Bronchial epithelial cell (primary cell): ENCODE measurements around the gene TSPO. TPM values are rescaled to one million over a fixed set of nuclear protein-coding genes. Genes with fewer than 3 reads are reported as not detected.

Source experiments
- DNase-seq: peaks from one replicate; pipeline ENCODE4 v3.0.0-alpha.2; 2010; ENCODE audit warnings: low read depth
- FAIRE-seq: peaks from 2 replicates; lab custom pipeline; 2011; peaks lifted over from hg19 to GRCh38; lab: Jason Lieb, UNC
- H3K27me3 ChIP-seq: 2 replicates; pipeline ENCODE4 v1.5.1; 2011; ENCODE audit warnings: low read length; ENCODE audit not compliant: control insufficient read depth, insufficient read depth
- H3K36me3 ChIP-seq: 2 replicates; pipeline ENCODE4 v1.5.1; 2011; ENCODE audit warnings: low read length; ENCODE audit not compliant: control insufficient read depth, insufficient read depth
- H3K4me3 ChIP-seq: 2 replicates; pipeline ENCODE4 v1.5.1; 2011; ENCODE audit warnings: mild to moderate bottlenecking, low read depth, low read length, control low read depth
- CTCF ChIP-seq: IDR thresholded peaks from 2 replicates; pipeline ENCODE4 v1.5.1; 2011; ENCODE audit warnings: mild to moderate bottlenecking, moderate library complexity, low read length, control low read depth, inconsistent platforms; ENCODE audit not compliant: insufficient read depth, severe bottlenecking
- total RNA-seq: library from RNA; depleted of rRNA; stranded (reverse); fragments of >200 nt; gene quantifications from 2 replicates; pipeline ENCODE4 v1.2.1, GENCODE V29; 2014

TSPO gene
- total RNA-seq, 1 donor from 2014 or later, result 419 TPM

DNA sequence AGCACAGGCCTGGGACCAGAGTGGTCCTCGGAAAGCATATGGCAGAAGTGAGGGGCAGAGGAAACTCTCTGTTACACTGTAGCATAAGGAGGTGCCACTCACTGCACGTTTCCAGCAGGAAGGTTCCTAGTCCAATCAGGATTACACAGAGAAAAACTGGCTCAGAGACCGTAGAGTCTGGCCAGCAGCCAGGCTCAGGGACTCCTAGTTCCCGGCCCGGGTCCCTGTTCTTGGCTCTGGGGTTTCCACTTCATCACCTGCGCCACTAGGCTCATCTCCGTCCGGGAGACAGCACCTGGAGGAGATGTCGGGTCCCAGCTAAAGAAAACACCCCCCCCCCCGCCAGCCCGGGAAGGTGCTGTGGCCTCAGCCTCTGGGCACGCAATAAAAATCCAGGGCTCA is 34.5 kb downstream of the TSPO start:
- H3K36me3 ChIP-seq, result peaks cover 15% of the 10 kb centered on the region
- H3K4me3 ChIP-seq, result peak overlapping the region; percentile 79
- no peak for FAIRE-seq
- no peaks in the 10 kb centered on the region for H3K27me3 ChIP-seq
- TF ChIP-seq CTCF, result no peak
- DNase-seq, result peak; percentile 17

GRCh38 chr22:43186272-43187170 is 35.2 kb downstream of the TSPO start, which contains the start of gene TTLL12:
Gene TTLL12 (minus strand): TSS chr22:43187134. CDS start chr22:43187069, 65 bp downstream.
- TF ChIP-seq CTCF, result peak; percentile 7
- DNase-seq (no peak), FAIRE-seq (no peak)
- H3K27me3 ChIP-seq, result no peaks in the 10 kb centered on the region
- H3K4me3 ChIP-seq, result peak within 1 kb of the TSS; percentile 79
- peaks cover 12% of the 10 kb centered on the region for H3K36me3 ChIP-seq

DNA sequence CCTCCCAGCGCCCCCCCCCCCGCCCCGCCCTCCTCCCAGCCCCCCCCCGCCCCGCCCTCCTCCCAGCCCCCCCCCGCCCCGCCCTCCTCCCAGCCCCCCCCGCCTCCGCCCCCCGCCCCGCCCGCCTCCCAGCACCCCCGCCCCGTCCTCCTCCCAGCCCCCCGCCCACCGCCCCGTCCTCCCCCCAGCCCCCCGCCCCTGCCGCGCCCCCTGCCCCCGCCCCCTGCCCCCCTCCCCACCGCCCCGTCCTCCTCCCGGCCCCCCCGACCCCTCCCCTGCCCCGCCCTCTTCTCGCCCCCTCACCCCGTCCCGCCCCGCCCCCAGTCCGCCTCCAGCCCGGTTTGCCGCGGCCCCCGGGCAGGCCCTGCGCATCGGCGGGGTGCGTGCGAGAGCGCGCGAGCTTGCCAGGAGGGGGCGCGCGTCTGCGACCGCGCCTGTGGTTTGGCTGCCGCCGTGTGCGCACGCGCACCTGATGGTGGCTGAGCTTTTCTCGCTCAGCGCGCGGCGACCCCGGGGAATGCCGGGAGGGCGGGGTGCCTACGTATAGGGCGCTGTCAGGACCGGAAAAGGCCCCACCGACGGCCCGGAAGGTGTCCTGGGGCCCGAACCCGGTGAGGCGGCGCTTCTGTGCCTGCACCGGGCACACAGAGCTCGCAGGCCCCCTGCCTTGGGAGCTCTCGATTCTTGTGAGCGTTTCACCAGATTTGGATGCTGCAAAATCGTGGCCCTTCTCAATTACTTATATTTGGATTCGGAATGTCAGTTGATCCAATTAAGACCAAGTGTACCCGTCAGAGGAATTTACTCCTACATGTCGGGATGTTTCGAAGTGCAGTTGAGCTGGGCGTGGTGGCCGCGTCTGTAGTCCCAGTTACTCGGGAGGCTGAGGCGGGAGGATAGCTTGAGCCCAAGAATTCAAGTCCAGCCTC is 36.1 kb downstream of the TSPO start:
- no peak for FAIRE-seq

GRCh38 chr22:43188829-43189545 is 37.6 kb downstream of the TSPO start:
- DNase-seq (no peak), FAIRE-seq (no peak)
- Histone ChIP-seq H3K27me3 (no peaks in the 10 kb centered on the region), H3K36me3 (no peaks in the 10 kb centered on the region), H3K4me3 (no peak overlapping the region)
- TF ChIP-seq CTCF, result no peak

More for the DNA sequence above, 36.1 kb downstream of the TSPO start:
- Histone ChIP-seq H3K27me3 (no peaks in the 10 kb centered on the region), H3K36me3 (peaks cover 5% of the 10 kb centered on the region), H3K4me3 (peak overlapping the region; percentile 34)
- TF ChIP-seq CTCF, result peak; percentile 82
- DNase-seq, result peak; percentile 85

DNA sequence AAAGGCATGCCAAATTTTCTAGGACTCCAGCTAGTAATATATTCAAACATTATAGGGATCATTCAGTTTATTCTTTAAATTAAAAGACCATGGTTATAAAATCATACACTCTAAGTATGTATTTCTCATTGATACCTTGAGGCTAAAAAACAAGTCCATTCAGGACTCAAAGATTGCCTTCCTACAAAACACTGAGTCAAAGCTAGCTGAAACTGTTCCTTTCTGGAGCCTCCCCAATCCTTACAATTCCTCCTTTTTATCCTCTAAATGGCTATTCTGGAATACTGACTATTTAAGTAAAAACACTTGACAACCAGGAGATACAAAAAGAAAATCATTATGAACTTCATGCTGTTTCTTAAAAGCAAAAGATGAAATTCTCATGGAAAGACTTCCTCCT is 40.5 kb downstream of the TSPO start:
- no peak for FAIRE-seq

More for the DNA sequence above, 40.5 kb downstream of the TSPO start:
- Histone ChIP-seq H3K4me3 (no peak overlapping the region), H3K36me3 (no peaks in the 10 kb centered on the region), H3K27me3 (no peaks in the 10 kb centered on the region)
- TF ChIP-seq CTCF, result no peak
- DNase-seq, result peak; percentile 47
